WTC11 (cell line): ENCODE results near the gene AP1G1. TPM values are rescaled to one million over a fixed set of nuclear protein-coding genes. Genes with fewer than 3 reads are reported as not detected.

Experiments used
- ATAC-seq: fragments of 200-7000 bp; cut with Tn5 transposase; 2 replicates; pipeline ENCODE4 v1.10.0; 2021; ENCODE audit warnings: mild to moderate bottlenecking, moderate library complexity
- CTCF ChIA-PET: fragments of 300-600 bp; sonication (Branson Sonifier 250); formaldehyde crosslinking; loops from one replicate; lab custom pipeline; 2021; ENCODE audit warnings: antibody characterized with exemption; lab: Charles Lee
- POLR2A ChIA-PET: fragments of 350-600 bp; sonication (Branson Sonifier 250); formaldehyde crosslinking; loops from one replicate; lab custom pipeline; 2021; ENCODE audit warnings: antibody characterized with exemption; lab: Charles Lee
- DNase-seq: peaks from one replicate; pipeline ENCODE4 v3.0.0; 2021; ENCODE audit warnings: low spot score
- H3K27ac Mint-ChIP-seq: 2 replicates; pipeline ENCODE4 v1.8.0; 2021; ENCODE audit warnings: mixed read lengths
- H3K27me3 Mint-ChIP-seq: 2 replicates; pipeline ENCODE4 v1.8.0; 2021; ENCODE audit warnings: low read depth, mild to moderate bottlenecking, moderate library complexity, mixed read lengths
- H3K36me3 Mint-ChIP-seq: 2 replicates; pipeline ENCODE4 v1.8.0; 2021; ENCODE audit warnings: mixed read lengths
- H3K4me1 Mint-ChIP-seq: 2 replicates; pipeline ENCODE4 v1.8.0; 2022; ENCODE audit warnings: mixed read lengths
- H3K4me3 Mint-ChIP-seq: 2 replicates; pipeline ENCODE4 v1.8.0; 2021; ENCODE audit warnings: mild to moderate bottlenecking, moderate library complexity, mixed read lengths
- H3K9me3 Mint-ChIP-seq: 2 replicates; pipeline ENCODE4 v1.8.0; 2021; ENCODE audit warnings: mixed read lengths
- ATF2 ChIP-seq: sonication (generic); formaldehyde crosslinking; IDR thresholded peaks from 2 replicates; pipeline ENCODE4 v1.8.1; 2022; ENCODE audit warnings: low read depth, missing genetic modification reagents, borderline replicate concordance
- ATF6 ChIP-seq: sonication (generic); formaldehyde crosslinking; IDR thresholded peaks from 2 replicates; pipeline ENCODE4 v1.8.1; 2023; ENCODE audit warnings: mild to moderate bottlenecking, missing genetic modification reagents
- CBFB ChIP-seq: sonication (generic); formaldehyde crosslinking; IDR thresholded peaks from 2 replicates; pipeline ENCODE4 v1.8.1; 2022; ENCODE audit warnings: mild to moderate bottlenecking, low read depth, missing genetic modification reagents
- ERG ChIP-seq: fragments of 250-450 bp; sonication (Bioruptor Pico); IDR thresholded peaks from 2 replicates; pipeline ENCODE4 v1.8.0; 2021; ENCODE audit warnings: mild to moderate bottlenecking
- IRF2 ChIP-seq: sonication (generic); formaldehyde crosslinking; IDR thresholded peaks from 2 replicates; pipeline ENCODE4 v1.8.0; 2022; ENCODE audit warnings: low read depth, missing genetic modification reagents, borderline replicate concordance
- MLX ChIP-seq: sonication (generic); formaldehyde crosslinking; IDR thresholded peaks from 2 replicates; pipeline ENCODE4 v1.8.1; 2023; ENCODE audit warnings: mild to moderate bottlenecking, missing genetic modification reagents, moderate library complexity
- NFE2L1 ChIP-seq: sonication (generic); formaldehyde crosslinking; IDR thresholded peaks from 2 replicates; pipeline ENCODE4 v1.8.1; 2023; ENCODE audit warnings: missing genetic modification reagents
- NR2C2 ChIP-seq: sonication (generic); formaldehyde crosslinking; IDR thresholded peaks from 2 replicates; pipeline ENCODE4 v1.8.0; 2022; ENCODE audit warnings: mild to moderate bottlenecking, missing genetic modification reagents
- PREB ChIP-seq: sonication (generic); formaldehyde crosslinking; IDR thresholded peaks from 2 replicates; pipeline ENCODE4 v1.8.1; 2022; ENCODE audit warnings: mild to moderate bottlenecking, missing genetic modification reagents, moderate library complexity, borderline replicate concordance
- PRRX2 ChIP-seq: fragments of 250-450 bp; sonication (Bioruptor Pico); IDR thresholded peaks from 2 replicates; pipeline ENCODE4 v1.8.0; 2021; ENCODE audit warnings: mild to moderate bottlenecking
- USF2 ChIP-seq: sonication (generic); formaldehyde crosslinking; IDR thresholded peaks from 2 replicates; pipeline ENCODE4 v1.8.1; 2023; ENCODE audit warnings: mild to moderate bottlenecking, missing genetic modification reagents, moderate library complexity
- ZBTB43 ChIP-seq: sonication (generic); formaldehyde crosslinking; IDR thresholded peaks from 2 replicates; pipeline ENCODE4 v1.8.1; 2023; ENCODE audit warnings: mild to moderate bottlenecking, missing genetic modification reagents
- ZMAT4 ChIP-seq: fragments of 250-450 bp; sonication (Bioruptor Pico); IDR thresholded peaks from 2 replicates; pipeline ENCODE4 v1.9.0; 2021; ENCODE audit warnings: mild to moderate bottlenecking
- ZNF219 ChIP-seq: sonication (generic); formaldehyde crosslinking; IDR thresholded peaks from 2 replicates; pipeline ENCODE4 v1.8.0; 2023; ENCODE audit warnings: missing genetic modification reagents, mild to moderate bottlenecking, borderline replicate concordance
- ZNF416 ChIP-seq: fragments of 250-450 bp; sonication (Bioruptor Pico); IDR thresholded peaks from 2 replicates; pipeline ENCODE4 v1.9.0; 2021; ENCODE audit warnings: mild to moderate bottlenecking, inconsistent platforms
- ZNF425 ChIP-seq: fragments of 250-450 bp; sonication (Bioruptor Pico); conservative IDR thresholded peaks from 2 replicates; pipeline ENCODE4 v1.9.0; 2021; ENCODE audit warnings: mild to moderate bottlenecking
- total RNA-seq: library from RNA; stranded (reverse); gene quantifications from 3 replicates; pipeline ENCODE4 v1.2.3, GENCODE V29; 2021

Gene AP1G1
- total RNA-seq, 1 experiment from 2014 or later, result 72.4 TPM

GRCh38 chr16:71854369-71854948, 45.8 kb upstream of the AP1G1 start:
- no peaks in the 10 kb centered on the region for H3K4me1 Mint-ChIP-seq
- no peaks in the 10 kb centered on the region for H3K27me3 Mint-ChIP-seq
- no peak for DNase-seq
- H3K27ac Mint-ChIP-seq, result no peak overlapping the region
- no peak for TF ChIP-seq NR2C2 (CRISPR knock-in tag)
- no peak for ATAC-seq
- H3K36me3 Mint-ChIP-seq, result peaks cover 20% of the 10 kb centered on the region
- H3K9me3 Mint-ChIP-seq, result no peaks in the 10 kb centered on the region
- CTCF ChIA-PET, result no interaction called here
- no peak overlapping the region for H3K4me3 Mint-ChIP-seq
- POLR2A ChIA-PET, result no interaction called here

GRCh38 chr16:71853413-71853812, 44.8 kb upstream of the AP1G1 start:
- CTCF ChIA-PET, result interaction anchor here (1.0 kb wide), 1 partner anchor 29 kb away, joined by 3 read pairs; no protein-coding TSS in a partner anchor
- peaks cover 22% of the 10 kb centered on the region for H3K36me3 Mint-ChIP-seq
- H3K9me3 Mint-ChIP-seq, result no peaks in the 10 kb centered on the region
- H3K4me3 Mint-ChIP-seq, result no peak overlapping the region
- no peaks in the 10 kb centered on the region for H3K27me3 Mint-ChIP-seq
- DNase-seq, result no peak
- ATAC-seq, result no peak
- no peak overlapping the region for H3K27ac Mint-ChIP-seq
- POLR2A ChIA-PET, result no interaction called here
- TF ChIP-seq ZBTB43 (CRISPR knock-in tag), result no peak
- TF ChIP-seq ATF2 (CRISPR knock-in tag), result no peak
- TF ChIP-seq ZMAT4, result no peak
- no peak for TF ChIP-seq PRRX2 (CRISPR knock-in tag)
- no peak for TF ChIP-seq USF2 (CRISPR knock-in tag)
- no peak for TF ChIP-seq MLX (CRISPR knock-in tag)
- no peak for TF ChIP-seq ZNF219
- TF ChIP-seq ZNF416, result no peak
- TF ChIP-seq ATF6, result no peak
- no peak for TF ChIP-seq PREB
- no peak for TF ChIP-seq CBFB
- no peaks in the 10 kb centered on the region for H3K4me1 Mint-ChIP-seq

- ChIA-PET POLR2A (interaction anchor here (0.5 to 0.6 kb wide), 2 partner anchors 55 to 58 kb away, joined by 3 read pairs; no protein-coding TSS in a partner anchor), CTCF (interaction anchor here (1.0 kb wide), 1 partner anchor 30 kb away, joined by 3 read pairs; no protein-coding TSS in a partner anchor)
- ATAC-seq (no peak), DNase-seq (no peak)
- Mint-ChIP-seq H3K36me3 (peaks cover 27% of the 10 kb centered on the region), H3K27me3 (no peaks in the 10 kb centered on the region), H3K4me1 (no peaks in the 10 kb centered on the region), H3K27ac (no peak overlapping the region), H3K4me3 (no peak overlapping the region), H3K9me3 (no peaks in the 10 kb centered on the region)
- TF ChIP-seq ZNF425 (CRISPR knock-in tag) (no peak), NFE2L1 (CRISPR knock-in tag) (no peak), ERG (no peak), IRF2 (CRISPR knock-in tag) (no peak), PREB (no peak)
These were observed 43.9 kb upstream of the AP1G1 start for GRCh38 chr16:71852561-71852960.
